Measurements from ENCODE around the gene TOM1.
"Not testable (repeated sequence)": the region's sequence is repeated elsewhere in the genome, so short reads cannot be mapped to it uniquely, and the experiment has no call there.

TOM1 gene

GRCh38 chr22:35375526-35375925 is 75.8 kb downstream of the TOM1 start:
- no peak for FAIRE-seq

GRCh38 chr22:35376728-35377472 is 77.2 kb downstream of the TOM1 start:
- no peak for FAIRE-seq

- FAIRE-seq: no peak
Observed at GRCh38 chr22:35377735-35378134, 78.0 kb downstream of the TOM1 start.

GRCh38 chr22:35378621-35379020 is 78.9 kb downstream of the TOM1 start:
- no peak for FAIRE-seq

- no peak for FAIRE-seq
Observed at GRCh38 chr22:35379146-35379993, 79.7 kb downstream of the TOM1 start.

- FAIRE-seq: no peak
Observed at GRCh38 chr22:35380013-35380412, 80.3 kb downstream of the TOM1 start.

DNA sequence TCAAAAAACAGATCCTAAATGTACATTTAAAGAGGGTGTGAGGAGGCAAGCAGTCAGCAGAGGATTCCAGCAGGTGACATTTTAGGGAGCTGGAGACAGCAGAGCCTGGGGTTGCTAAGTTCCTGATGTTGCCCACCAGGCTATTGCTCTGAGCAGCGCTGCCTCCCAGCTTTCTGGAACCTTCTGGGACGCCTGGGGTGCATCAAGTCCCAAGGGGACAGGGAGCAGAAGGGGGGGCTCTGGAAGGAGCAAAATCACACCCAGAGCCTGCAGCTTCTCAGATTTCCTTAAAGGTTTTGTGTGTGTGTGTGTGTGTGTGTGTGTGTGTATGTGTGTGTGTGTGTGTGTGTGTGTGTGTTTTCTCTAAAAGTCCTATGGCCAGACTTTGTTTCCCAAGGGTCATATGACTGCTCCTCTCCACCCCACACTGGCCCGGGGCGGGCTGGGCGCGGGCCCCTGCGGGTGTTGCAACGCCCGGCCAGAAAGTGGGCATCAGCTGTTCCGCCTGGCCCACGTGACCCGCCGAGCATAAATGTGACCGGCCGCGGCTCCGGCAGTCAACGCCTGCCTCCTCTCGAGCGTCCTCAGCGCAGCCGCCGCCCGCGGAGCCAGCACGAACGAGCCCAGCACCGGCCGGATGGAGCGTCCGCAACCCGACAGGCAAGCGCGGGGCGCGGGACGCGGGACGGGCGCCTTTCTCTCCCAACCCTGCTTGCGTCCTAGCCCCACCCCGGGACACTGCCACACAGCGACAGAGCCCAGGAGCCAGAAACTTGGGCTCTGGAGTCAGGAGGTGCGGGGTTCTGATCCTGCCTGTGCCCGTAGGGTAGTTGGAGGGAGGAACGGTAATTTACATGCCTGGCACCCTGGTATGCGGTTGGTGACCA is 81.1 kb downstream of the TOM1 start, which contains the start of gene HMOX1:
TSS of gene HMOX1 (plus strand) at position 560 of the 887 bp plus-strand sequence. CDS start at position 638, 78 bp downstream.
- FAIRE-seq: no peak

DNA sequence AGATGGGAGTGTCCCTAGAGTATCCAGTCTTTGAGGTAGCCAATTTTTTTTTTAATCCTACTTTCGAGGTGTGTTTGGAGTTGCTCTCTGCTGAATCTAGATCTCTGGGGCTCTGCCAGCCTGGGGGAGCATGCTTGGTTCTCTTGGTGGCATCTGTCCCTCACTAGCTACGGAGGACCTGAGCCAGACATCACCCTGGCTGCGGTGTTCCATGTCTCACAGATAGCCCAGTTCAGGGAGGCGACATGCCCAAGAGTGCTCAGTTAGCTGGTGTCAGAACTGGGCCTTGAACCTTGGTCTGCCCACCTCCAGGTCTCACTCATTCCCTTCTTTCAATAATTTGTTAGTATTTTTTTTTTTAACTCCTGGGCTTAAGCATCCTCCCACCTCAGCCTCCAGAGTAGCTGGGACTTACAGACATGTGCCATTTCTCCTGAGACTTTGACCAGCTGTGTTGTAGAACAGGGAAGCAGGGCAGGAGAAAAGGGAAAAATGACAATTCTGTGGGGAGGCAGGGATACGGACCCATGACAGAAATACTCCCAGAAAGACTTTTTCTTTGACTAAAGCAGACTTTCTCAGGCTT is 81.8 kb downstream of the TOM1 start:
- FAIRE-seq: no peak

- FAIRE-seq: no peak
Observed at GRCh38 chr22:35383679-35384071, 84.0 kb downstream of the TOM1 start.

DNA sequence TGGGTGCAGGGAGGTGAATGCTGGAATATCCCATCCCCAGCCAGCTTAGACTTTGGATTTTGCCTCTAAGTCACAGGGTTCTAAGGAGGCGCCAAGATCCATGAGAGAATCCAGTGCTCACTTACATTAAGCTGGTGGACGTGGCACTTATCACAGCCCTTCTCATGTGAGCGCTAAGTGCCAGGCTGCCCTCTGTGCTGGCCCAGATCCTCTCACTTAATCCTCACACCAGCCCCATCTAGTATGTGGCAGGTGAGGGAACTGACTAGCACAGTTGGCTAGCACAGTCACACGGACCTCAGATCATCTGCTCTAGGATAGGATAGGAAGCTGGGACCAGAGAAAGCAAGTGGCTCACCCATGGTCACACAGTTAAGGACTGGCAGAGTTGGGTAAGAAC is 84.8 kb downstream of the TOM1 start:
- no peak for FAIRE-seq

DNA sequence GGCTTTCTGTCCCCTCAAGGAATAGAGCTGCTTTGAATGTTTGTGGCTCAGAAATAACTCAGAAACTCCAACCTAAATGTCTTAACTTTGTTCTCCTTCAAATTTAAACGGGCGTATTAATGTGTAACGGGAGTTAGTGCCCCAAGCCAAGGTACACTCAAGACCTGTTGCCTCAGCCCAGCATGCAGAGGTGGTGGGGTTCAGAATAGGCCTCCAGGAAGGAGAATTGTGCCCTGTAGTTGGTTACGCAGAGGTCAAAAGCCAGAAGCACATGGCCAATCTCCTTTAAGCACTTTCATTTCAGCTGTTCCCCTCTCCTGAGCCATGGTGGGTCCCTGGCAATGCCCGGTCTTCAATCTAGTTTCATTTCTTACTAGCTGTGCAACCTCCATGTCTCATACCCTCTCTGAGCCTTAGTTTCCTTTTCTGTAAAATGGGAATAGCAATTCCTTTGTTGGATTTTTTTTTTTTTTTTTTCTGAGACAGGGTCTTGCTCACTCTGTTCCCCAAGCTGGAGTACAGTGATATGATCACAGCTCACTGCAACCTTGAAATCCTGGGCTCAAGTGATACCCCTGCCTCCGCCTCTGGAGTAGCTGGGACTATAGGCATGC is 85.4 kb downstream of the TOM1 start:
- FAIRE-seq: no peak

DNA sequence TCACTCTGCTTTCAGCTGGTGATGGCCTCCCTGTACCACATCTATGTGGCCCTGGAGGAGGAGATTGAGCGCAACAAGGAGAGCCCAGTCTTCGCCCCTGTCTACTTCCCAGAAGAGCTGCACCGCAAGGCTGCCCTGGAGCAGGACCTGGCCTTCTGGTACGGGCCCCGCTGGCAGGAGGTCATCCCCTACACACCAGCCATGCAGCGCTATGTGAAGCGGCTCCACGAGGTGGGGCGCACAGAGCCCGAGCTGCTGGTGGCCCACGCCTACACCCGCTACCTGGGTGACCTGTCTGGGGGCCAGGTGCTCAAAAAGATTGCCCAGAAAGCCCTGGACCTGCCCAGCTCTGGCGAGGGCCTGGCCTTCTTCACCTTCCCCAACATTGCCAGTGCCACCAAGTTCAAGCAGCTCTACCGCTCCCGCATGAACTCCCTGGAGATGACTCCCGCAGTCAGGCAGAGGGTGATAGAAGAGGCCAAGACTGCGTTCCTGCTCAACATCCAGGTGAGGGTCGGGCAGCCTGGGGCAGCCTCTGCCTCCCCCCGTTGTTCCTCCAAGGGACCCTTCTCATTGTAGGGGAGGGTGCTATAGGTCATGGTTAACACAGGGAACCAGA is 87.1 kb downstream of the TOM1 start:
- FAIRE-seq: no peak

- FAIRE-seq: no peak
Observed at GRCh38 chr22:35390933-35391332, 91.2 kb downstream of the TOM1 start.

DNA sequence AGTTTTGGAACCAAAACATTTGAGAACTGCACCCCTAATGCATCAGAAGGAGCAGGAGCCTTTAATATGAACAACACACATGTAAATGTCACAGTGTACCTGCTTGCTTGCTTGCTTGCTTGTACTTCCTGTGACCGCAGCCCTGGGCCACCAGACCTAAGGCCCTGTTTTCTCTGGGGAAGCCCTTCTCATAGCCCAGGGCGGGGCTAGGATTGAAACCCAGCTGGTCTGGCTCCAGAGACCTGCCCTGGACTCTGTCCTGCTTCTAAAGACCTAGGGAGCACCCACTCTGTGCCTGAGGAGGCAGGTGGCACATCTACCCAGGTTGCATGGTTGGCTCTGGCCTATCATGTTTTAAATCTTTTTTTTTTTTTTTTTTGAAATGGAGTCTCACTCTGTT is 92.7 kb downstream of the TOM1 start:
- no peak for FAIRE-seq

DNA sequence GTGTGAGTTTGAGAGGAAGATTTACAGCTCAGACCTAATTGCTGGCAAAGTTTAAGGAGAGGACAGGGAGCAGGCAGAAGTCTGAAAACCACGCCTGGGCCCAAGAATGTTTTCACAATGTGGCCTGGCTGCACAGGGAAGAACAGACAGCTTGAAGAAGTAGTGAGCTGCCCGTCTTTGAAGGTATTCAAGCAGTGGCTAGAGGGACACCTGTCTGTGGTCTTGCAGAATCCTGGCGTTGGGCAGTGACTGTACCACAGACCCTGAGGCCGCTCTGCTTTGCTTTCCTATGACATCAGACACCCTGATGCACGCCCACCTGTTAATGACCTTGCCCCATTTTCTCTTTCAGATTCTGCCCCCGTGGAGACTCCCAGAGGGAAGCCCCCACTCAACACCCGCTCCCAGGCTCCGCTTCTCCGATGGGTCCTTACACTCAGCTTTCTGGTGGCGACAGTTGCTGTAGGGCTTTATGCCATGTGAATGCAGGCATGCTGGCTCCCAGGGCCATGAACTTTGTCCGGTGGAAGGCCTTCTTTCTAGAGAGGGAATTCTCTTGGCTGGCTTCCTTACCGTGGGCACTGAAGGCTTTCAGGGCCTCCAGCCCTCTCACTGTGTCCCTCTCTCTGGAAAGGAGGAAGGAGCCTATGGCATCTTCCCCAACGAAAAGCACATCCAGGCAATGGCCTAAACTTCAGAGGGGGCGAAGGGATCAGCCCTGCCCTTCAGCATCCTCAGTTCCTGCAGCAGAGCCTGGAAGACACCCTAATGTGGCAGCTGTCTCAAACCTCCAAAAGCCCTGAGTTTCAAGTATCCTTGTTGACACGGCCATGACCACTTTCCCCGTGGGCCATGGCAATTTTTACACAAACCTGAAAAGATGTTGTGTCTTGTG is 93.7 kb downstream of the TOM1 start:
- no peak for FAIRE-seq

GRCh38 chr22:35394011-35394312 is 94.3 kb downstream of the TOM1 start:
- no peak for FAIRE-seq

- FAIRE-seq: no peak
Observed at GRCh38 chr22:35394810-35395563, 95.3 kb downstream of the TOM1 start.

- not testable (repeated sequence) for FAIRE-seq
Observed at GRCh38 chr22:35396622-35397021, 96.9 kb downstream of the TOM1 start.

GRCh38 chr22:35397095-35397904 is 97.6 kb downstream of the TOM1 start:
- FAIRE-seq: no peak

Data from TTC549 (cell line).